ENCODE measurements around the gene UBAC2. TPM values are rescaled to one million over a fixed set of nuclear protein-coding genes. Genes with fewer than 3 reads are reported as not detected.

UBAC2 gene
- total and polyA plus RNA-seq, 2 donors (not counting 3 experiments of a cell fraction or from before 2014, with no cell fraction given): 45.7 to 54.4 TPM

DNA sequence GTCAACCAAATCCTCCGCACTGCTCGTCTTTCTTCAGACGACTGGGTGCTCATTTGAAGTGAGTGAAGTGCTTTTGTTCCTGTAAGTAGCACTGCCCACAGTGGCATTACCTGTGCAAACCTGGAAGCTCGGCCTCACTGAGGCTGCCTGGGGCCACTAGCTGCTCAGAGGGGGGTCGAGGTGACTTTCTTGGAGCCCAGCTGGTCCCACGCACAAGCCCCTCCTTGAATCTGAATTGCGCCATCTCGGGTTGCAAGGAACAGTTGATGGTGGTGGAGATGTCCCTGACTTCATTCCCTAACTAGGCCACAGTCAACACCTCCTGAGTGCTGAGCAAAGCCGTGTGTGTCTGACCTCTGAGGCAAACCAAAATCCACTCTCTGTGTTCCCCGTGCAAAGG lies 185.8 kb downstream of the UBAC2 start:
- no peak for DNase-seq (ENCODE audit: low read depth, low spot score)
- no peak overlapping the region for H3K4me3 ChIP-seq (replicated peaks in 1 of 3; ENCODE audit: insufficient read depth in 1 of 3, low read depth in 1 of 3, low read length in 3 of 3)
- dilution Hi-C loops (cut with MboI; ENCODE audit: extremely low pct_ligation_motif_present, low sequenced_read_pairs) (no loop called here), intact Hi-C loops (cut with micrococcal nuclease) (loop anchor here (2.0 to 5.0 kb wide), 2 partner anchors 74 to 210 kb away; no protein-coding TSS in a partner anchor)
- no peak overlapping the region for H3K9ac ChIP-seq (replicated peaks; ENCODE audit: extremely low read depth, insufficient read depth, low read length)
- no peak for FAIRE-seq
- no peaks in the 10 kb centered on the region for H3K9me1 ChIP-seq (replicated peaks; ENCODE audit: control insufficient read depth, extremely low read depth, insufficient read depth, low read length)
- H4K20me1 ChIP-seq (replicated peaks; ENCODE audit: control insufficient read depth, extremely low read depth, insufficient read depth, low read length): no peaks in the 10 kb centered on the region
- H3K27ac ChIP-seq (ENCODE audit: insufficient read depth, low read depth, low read length): no peak overlapping the region
- no peaks in the 10 kb centered on the region for H3K4me1 ChIP-seq (ENCODE audit: control insufficient read depth, extremely low read depth, insufficient read depth, low read length)
- H2AFZ ChIP-seq (ENCODE audit: low read depth, low read length): no peak overlapping the region
- no peaks in the 10 kb centered on the region for H3K27me3 ChIP-seq (ENCODE audit: control insufficient read depth in 2 of 2, insufficient read depth in 2 of 2, low read length in 2 of 2)
- no peak for TF ChIP-seq EZH2 (IDR thresholded peaks at IDR 0.05; ENCODE audit: borderline replicate concordance, low read depth, low read length, severe bottlenecking)
- no peak for TF ChIP-seq POLR2AphosphoS5 (IDR thresholded peaks at IDR 0.05; ENCODE audit: insufficient read depth, low read depth, low read length)
- TF ChIP-seq, protein P1, sequence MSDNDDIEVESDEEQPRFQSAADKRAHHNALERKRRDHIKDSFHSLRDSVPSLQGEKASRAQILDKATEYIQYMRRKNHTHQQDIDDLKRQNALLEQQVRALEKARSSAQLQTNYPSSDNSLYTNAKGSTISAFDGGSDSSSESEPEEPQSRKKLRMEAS (IDR thresholded peaks at IDR 0.05; ENCODE audit: insufficient read depth, insufficient read length): no peak
- no peak for TF ChIP-seq GATA2 (IDR thresholded peaks at IDR 0.05; ENCODE audit: insufficient read depth, insufficient read length, low read depth, low read length)
- TF ChIP-seq MYC (IDR thresholded peaks at IDR 0.05; ENCODE audit: low read depth, low read length): no peak
- TF ChIP-seq, protein P2, sequence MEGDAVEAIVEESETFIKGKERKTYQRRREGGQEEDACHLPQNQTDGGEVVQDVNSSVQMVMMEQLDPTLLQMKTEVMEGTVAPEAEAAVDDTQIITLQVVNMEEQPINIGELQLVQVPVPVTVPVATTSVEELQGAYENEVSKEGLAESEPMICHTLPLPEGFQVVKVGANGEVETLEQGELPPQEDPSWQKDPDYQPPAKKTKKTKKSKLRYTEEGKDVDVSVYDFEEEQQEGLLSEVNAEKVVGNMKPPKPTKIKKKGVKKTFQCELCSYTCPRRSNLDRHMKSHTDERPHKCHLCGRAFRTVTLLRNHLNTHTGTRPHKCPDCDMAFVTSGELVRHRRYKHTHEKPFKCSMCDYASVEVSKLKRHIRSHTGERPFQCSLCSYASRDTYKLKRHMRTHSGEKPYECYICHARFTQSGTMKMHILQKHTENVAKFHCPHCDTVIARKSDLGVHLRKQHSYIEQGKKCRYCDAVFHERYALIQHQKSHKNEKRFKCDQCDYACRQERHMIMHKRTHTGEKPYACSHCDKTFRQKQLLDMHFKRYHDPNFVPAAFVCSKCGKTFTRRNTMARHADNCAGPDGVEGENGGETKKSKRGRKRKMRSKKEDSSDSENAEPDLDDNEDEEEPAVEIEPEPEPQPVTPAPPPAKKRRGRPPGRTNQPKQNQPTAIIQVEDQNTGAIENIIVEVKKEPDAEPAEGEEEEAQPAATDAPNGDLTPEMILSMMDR (IDR thresholded peaks at IDR 0.05; ENCODE audit: extremely low read depth in 1 of 2, insufficient read depth in 1 of 2, low read depth in 1 of 2, low read length in 2 of 2): no peak
- TF ChIP-seq POLR2A (IDR thresholded peaks at IDR 0.05; ENCODE audit: low read depth, low read length): no peak
- no peaks in the 10 kb centered on the region for H3K79me2 ChIP-seq (ENCODE audit: control insufficient read depth, insufficient read depth, low read length)
- no peaks in the 10 kb centered on the region for H3K9me3 ChIP-seq (replicated peaks; ENCODE audit: control insufficient read depth, insufficient read depth, low read length)
- ChIA-PET POLR2A (no interaction called here), CTCF (interaction anchor here (1.0 to 3.4 kb wide), 7 partner anchors 13 to 210 kb away, joined by 3 to 25 read pairs (median 5); partner anchors contain the start of gene UBAC2)
- H3K36me3 ChIP-seq (ENCODE audit: control insufficient read depth in 2 of 2, extremely low read depth in 1 of 2, insufficient read depth in 2 of 2, low read length in 2 of 2): no peaks in the 10 kb centered on the region
- H3K4me2 ChIP-seq (ENCODE audit: insufficient read depth, low read length): no peak overlapping the region
- no TSS peak for BruUV-seq (replicated peaks)
